Gastroesophageal sphincter (tissue), 3 donors: ENCODE data around the gene MMD2.

ENCODE experiments used
- CTCF ChIP-seq, 4 experiments: fragments of 200-600 bp in 2 of 4; fragments of 450-650 bp in 2 of 4; sonication (generic) in 1 of 4; IDR thresholded peaks; one replicate each; pipeline ENCODE4 v1.5.1; 2017 to 2019; ENCODE audit warnings: antibody characterized with exemption in 4 of 4, mild to moderate bottlenecking in 2 of 4, moderate library complexity in 2 of 4
- EP300 ChIP-seq: sonication (generic); formaldehyde crosslinking; IDR thresholded peaks from one replicate; pipeline ENCODE4 v1.6.1; 2017; ENCODE audit warnings: antibody characterized with exemption, mild to moderate bottlenecking
- POLR2A ChIP-seq, 2 donors: fragments of 450-650 bp; IDR thresholded peaks; one replicate each; pipeline ENCODE4 v1.6.1; 2017; ENCODE audit warnings: antibody characterized with exemption in 2 of 2, mild to moderate bottlenecking in 2 of 2, moderate library complexity in 1 of 2
- POLR2AphosphoS5 ChIP-seq: sonication (generic); formaldehyde crosslinking; IDR thresholded peaks from one replicate; pipeline ENCODE4 v1.6.1; 2017; ENCODE audit warnings: antibody characterized with exemption

GRCh38 chr7:4959306-4959705 is 319 bp upstream of the MMD2 start:
- TF ChIP-seq POLR2AphosphoS5 (no peak), CTCF (IDR thresholded peaks at IDR 0.05) (no peak), POLR2A (IDR thresholded peaks at IDR 0.05) (no peak), EP300 (no peak)
